Adrenal gland (tissue), 12 donors: ENCODE results near the gene NOCT. TPM values are rescaled to one million over a fixed set of nuclear protein-coding genes. Genes with fewer than 3 reads are reported as not detected.

Source experiments
- DNase-seq, 7 donors: peaks; one replicate each; pipeline ENCODE4 v3.0.0-alpha.2; 2019 to 2020
- H3K27ac ChIP-seq, 5 donors: fragments of 200-600 bp; sonication (generic) in 4 of 5; 1 replicate in 3 of 5; 2 replicates in 2 of 5; pipeline versions ENCODE4 v1.5.1 to v1.8.0; 2016 to 2020; ENCODE audit warnings: mild to moderate bottlenecking in 1 of 5
- H3K27me3 ChIP-seq: fragments of 200-600 bp; 2 replicates; pipeline ENCODE4 v1.8.0; 2021
- H3K36me3 ChIP-seq, 2 donors: fragments of 200-600 bp; replicated peaks in 1 of 2; 1 replicate in 1 of 2; 2 replicates in 1 of 2; pipeline versions ENCODE4 v1.5.1 to v1.8.0; 2018 to 2022
- H3K4me1 ChIP-seq, 2 donors: fragments of 200-600 bp; replicated peaks in 1 of 2; 1 replicate in 1 of 2; 2 replicates in 1 of 2; pipeline versions ENCODE4 v1.5.1 to v1.8.0; 2018 to 2021
- H3K4me3 ChIP-seq, 4 donors: fragments of 200-600 bp; sonication (generic) in 3 of 4; one replicate each; pipeline ENCODE4 v1.5.1; 2016 to 2018
- H3K9me3 ChIP-seq, 3 donors: fragments of 200-600 bp; sonication (generic) in 1 of 3; replicated peaks in 1 of 3; 1 replicate in 2 of 3; 2 replicates in 1 of 3; pipeline versions ENCODE4 v1.5.1 to v1.8.0; 2016 to 2021
- POLR2A ChIP-seq, 2 donors: fragments of 450-650 bp; IDR thresholded peaks; one replicate each; pipeline ENCODE4 v1.6.1; 2017; ENCODE audit warnings: antibody characterized with exemption in 2 of 2, mild to moderate bottlenecking in 2 of 2, moderate library complexity in 1 of 2
- WGBS, 4 donors: extraction: QIAGEN DNeasy Blood & Tissue Kit in 2 of 4; methylation state at CpG; one replicate each; pipeline versions ENCODE4 v1.1.5 to v1.1.7; 2013 to 2017; 5-methylcytosine and 5-hydroxymethylcytosine counted together
- intact Hi-C, 2 donors: fragments of 100-400 bp; cut with DNase I; formaldehyde crosslinking; loops; one replicate each; pipeline versions ENCODE4 v1.14.1 to v1.15.0; 2022 to 2023
- polyA plus RNA-seq, 3 donors: library from polyadenylated mRNA; stranded (reverse); fragments of 200-250 nt in 2 of 3; fragments of 350-450 nt in 1 of 3; fragmentation: Illumina TruSeq in 1 of 3; extraction: RNeasy Lipid Tissue Mini Kit (QIAGEN cat#74804) in 1 of 3; gene quantifications; one replicate each; pipeline ENCODE4 v1.2.3, GENCODE V29; 2013 to 2014
- total RNA-seq, 9 donors: library from RNA; depleted of rRNA in 4 of 9; stranded (reverse); fragments of >200 nt in 4 of 9; fragments of 120-200 nt in 1 of 9; fragmentation: NEBNext Ultra II Directional in 1 of 9; extraction: Animal tissue kit (Norgen Biotek cat#: 25700) in 1 of 9; gene quantifications; one replicate each; pipeline versions ENCODE4 v1.1.0 to v1.2.4, GENCODE V29; 2013 to 2023
- TF ChIP-seq, protein P1 (sequence below), 6 experiments: fragments of 450-650 bp in 4 of 6; fragments of 200-600 bp in 2 of 6; sonication (generic) in 1 of 6; IDR thresholded peaks; 1 replicate in 5 of 6; 2 replicates in 1 of 6; pipeline versions ENCODE4 v1.5.1 to v1.8.0; 2016 to 2021; ENCODE audit warnings: antibody characterized with exemption in 6 of 6, mild to moderate bottlenecking in 2 of 6, moderate library complexity in 1 of 6
- donor health status: healthy with polysubstance abuse.
- donor health status: Bipolar disorder and iron deficiency.
- donor health status: DM: yes; HTN: yes; CAD: no.
- donor health status: DM: no; HTN: no; CAD: no.
- donor health status: DM: no; HTN: no; CAD: no.
- donor health status: DM: yes; HTN: yes; CAD: no.

Gene NOCT
- total and polyA plus RNA-seq, 12 donors: 1.2 to 17.0 (median 6.4) TPM

DNA sequence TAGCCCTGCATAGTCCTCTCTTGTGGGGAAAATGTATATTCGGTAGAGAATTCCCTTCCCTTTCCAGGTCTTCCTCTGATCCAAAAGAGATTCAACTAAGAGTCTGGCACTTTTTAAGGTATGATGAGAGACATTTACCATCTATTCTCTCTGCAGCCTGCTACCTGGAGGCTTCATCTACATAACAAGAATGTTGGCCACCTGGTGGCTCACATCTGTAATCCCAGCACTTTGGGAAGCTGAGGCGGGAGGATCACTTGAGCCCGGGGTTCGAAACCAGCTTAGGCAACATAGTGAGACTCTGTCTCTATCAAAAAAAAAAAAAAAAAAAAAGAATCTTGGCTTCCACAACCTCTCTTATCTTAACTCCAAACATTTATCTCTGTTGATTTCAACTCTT, 40.4 kb upstream of the NOCT start:
- no peaks in the 10 kb centered on the region for H3K9me3 ChIP-seq
- DNase-seq: no peak
- TF ChIP-seq, protein P1, sequence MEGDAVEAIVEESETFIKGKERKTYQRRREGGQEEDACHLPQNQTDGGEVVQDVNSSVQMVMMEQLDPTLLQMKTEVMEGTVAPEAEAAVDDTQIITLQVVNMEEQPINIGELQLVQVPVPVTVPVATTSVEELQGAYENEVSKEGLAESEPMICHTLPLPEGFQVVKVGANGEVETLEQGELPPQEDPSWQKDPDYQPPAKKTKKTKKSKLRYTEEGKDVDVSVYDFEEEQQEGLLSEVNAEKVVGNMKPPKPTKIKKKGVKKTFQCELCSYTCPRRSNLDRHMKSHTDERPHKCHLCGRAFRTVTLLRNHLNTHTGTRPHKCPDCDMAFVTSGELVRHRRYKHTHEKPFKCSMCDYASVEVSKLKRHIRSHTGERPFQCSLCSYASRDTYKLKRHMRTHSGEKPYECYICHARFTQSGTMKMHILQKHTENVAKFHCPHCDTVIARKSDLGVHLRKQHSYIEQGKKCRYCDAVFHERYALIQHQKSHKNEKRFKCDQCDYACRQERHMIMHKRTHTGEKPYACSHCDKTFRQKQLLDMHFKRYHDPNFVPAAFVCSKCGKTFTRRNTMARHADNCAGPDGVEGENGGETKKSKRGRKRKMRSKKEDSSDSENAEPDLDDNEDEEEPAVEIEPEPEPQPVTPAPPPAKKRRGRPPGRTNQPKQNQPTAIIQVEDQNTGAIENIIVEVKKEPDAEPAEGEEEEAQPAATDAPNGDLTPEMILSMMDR (IDR thresholded peaks at IDR 0.05): no peak
- no peak for TF ChIP-seq POLR2A (IDR thresholded peaks at IDR 0.05)
- H3K36me3 ChIP-seq: no peaks in the 10 kb centered on the region
- 70 to 92% (median 79%) methylated on average over 4 of the region's 4 CpGs for WGBS, 4 donors
- intact Hi-C loops: no loop called here
- H3K4me3 ChIP-seq: no peak overlapping the region
- H3K27ac ChIP-seq: no peak overlapping the region
- H3K4me1 ChIP-seq: no peaks in the 10 kb centered on the region
- no peaks in the 10 kb centered on the region for H3K27me3 ChIP-seq

DNA sequence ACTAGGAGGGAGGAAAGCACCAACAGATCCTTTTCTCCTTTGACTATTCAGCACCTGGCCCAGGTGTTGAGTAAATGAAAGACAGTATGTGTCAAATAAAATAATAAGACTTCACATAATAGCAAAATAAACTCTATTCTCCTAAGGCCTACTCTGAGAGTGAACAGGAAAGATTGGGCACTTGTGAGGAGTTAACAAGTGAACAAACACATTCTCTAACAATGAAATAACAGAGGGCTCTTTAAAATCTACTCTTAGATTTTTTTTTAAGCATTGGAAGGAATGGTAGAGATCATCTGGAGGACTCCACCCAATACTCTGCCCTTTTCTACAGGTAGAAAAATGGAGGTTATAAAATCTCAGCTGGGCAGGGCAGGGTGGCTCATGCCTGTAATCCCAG, 39.1 kb upstream of the NOCT start:
- intact Hi-C loops: no loop called here
- TF ChIP-seq, protein P1 (IDR thresholded peaks at IDR 0.05): no peak
- TF ChIP-seq POLR2A (IDR thresholded peaks at IDR 0.05): no peak

DNA sequence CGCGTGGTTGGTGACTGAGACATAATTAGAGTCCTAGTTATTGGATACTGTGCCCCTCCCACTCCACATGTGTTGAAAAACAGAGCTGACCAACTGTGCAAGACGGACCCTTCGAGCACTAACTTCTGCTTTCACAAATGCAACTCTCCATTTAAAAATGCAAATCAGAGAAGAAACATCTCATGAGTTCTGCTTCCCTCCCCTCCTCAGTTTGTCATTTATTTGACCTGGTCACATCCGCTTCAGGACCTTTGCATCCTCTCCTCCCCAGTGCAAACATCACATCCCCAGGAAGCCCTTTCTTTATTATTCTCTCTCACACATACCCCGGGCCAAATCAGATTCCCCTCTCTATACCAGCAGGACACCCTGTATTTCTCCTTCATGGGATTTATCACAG, 38.1 kb upstream of the NOCT start:
- H3K27ac ChIP-seq: no peak overlapping the region
- no peaks in the 10 kb centered on the region for H3K27me3 ChIP-seq
- H3K4me1 ChIP-seq: peaks cover 10 to 14% of the 10 kb centered on the region in 2 donors
- H3K4me3 ChIP-seq: no peak overlapping the region
- intact Hi-C loops: no loop called here
- DNase-seq: no peak
- H3K36me3 ChIP-seq: no peaks in the 10 kb centered on the region
- H3K9me3 ChIP-seq: no peaks in the 10 kb centered on the region
- 50 to 65% (median 64%) methylated on average over 6 of the region's 6 CpGs for WGBS, 4 donors
- no peak for TF ChIP-seq POLR2A (IDR thresholded peaks at IDR 0.05)
- TF ChIP-seq, protein P1 (IDR thresholded peaks at IDR 0.05): no peak

More for the DNA sequence above, 39.1 kb upstream of the NOCT start:
- Histone ChIP-seq H3K9me3 (no peaks in the 10 kb centered on the region), H3K36me3 (no peaks in the 10 kb centered on the region), H3K27me3 (no peaks in the 10 kb centered on the region), H3K27ac (no peak overlapping the region), H3K4me1 (peaks cover 4% of the 10 kb centered on the region in 2 donors), H3K4me3 (no peak overlapping the region)
- no peak for DNase-seq

DNA sequence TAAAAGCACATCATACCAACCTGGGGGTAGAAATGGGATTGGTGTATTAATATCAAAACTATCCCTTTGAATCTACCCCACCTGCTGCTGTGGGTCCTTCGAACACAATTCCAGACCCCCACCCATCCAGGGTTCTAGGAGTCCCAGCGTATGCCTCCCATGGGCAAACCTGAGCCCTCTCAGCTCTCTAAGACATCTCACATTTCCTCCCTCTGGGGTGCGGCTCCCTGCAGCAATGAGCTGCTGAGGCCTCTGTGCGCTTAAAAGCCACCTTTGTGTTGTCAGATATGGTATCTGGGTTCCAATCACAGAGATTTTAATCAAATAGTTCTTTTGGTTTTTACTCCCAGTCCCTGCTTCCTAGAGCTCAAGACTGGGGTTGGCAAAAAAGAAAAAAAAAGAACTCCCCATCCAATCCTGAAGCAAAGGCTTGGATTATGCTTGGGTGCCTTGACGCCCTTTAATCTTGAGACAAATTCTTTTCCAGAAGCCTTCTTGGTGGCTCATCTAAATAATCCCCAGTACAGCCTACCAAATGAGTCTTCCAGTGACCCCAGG, 37.5 kb upstream of the NOCT start:
- TF ChIP-seq, protein P1 (IDR thresholded peaks at IDR 0.05): no peak
- no peak for TF ChIP-seq POLR2A (IDR thresholded peaks at IDR 0.05)
- H3K36me3 ChIP-seq: no peaks in the 10 kb centered on the region
- intact Hi-C loops: no loop called here

More for the DNA sequence above, 37.5 kb upstream of the NOCT start:
- Histone ChIP-seq H3K27ac (no peak overlapping the region), H3K4me3 (no peak overlapping the region), H3K27me3 (no peaks in the 10 kb centered on the region), H3K9me3 (no peaks in the 10 kb centered on the region), H3K4me1 (peaks cover 10 to 16% of the 10 kb centered on the region in 2 donors)
- WGBS, 4 donors: 78 to 94% (median 92%) methylated on average over 5 of the region's 5 CpGs
- DNase-seq: no peak
